Sciatic nerve (tissue), 2 donors: ENCODE measurements around the gene NSUN2. TPM values are rescaled to one million over a fixed set of nuclear protein-coding genes. Genes with fewer than 3 reads are reported as not detected.
"Not testable (repeated sequence)": the region's sequence is repeated elsewhere in the genome, so short reads cannot be mapped to it uniquely, and the experiment has no call there.

ENCODE experiments used
- ATAC-seq: fragments of 200-7000 bp; cut with Tn5 transposase; one replicate; pipeline ENCODE4 v1.9.1; 2020; ENCODE audit warnings: mild to moderate bottlenecking, moderate library complexity
- DNase-seq: peaks from one replicate; pipeline ENCODE4 v3.0.0-alpha.2; 2020; ENCODE audit warnings: low spot score
- intact Hi-C: fragments of 100-400 bp; cut with DNase I; formaldehyde crosslinking; loops from one replicate; pipeline ENCODE4 v1.14.2; 2022
- total RNA-seq: library from RNA; stranded (reverse); fragmentation: NEBNext Ultra II Directional; extraction: Animal tissue kit (Norgen Biotek cat#: 25700); gene quantifications from one replicate; pipeline ENCODE4 v1.2.1, GENCODE V29; 2021
- donor health status: DM: no; HTN: no; CAD: no.
- donor health status: DM: no; HTN: no; CAD: no.

Gene NSUN2
- total RNA-seq, 1 donor from 2014 or later = 53.0 TPM

- intact Hi-C loops = no loop called here
- no peak for ATAC-seq
Observed at GRCh38 chr5:6649186-6649585, 16.3 kb upstream of the NSUN2 start.

GRCh38 chr5:6645571-6646362 lies 12.9 kb upstream of the NSUN2 start:
- DNase-seq, intact Hi-C loops, ATAC-seq: not testable (repeated sequence)

More at GRCh38 chr5:6649186-6649585, 16.3 kb upstream of the NSUN2 start:
- no peak for DNase-seq

DNA sequence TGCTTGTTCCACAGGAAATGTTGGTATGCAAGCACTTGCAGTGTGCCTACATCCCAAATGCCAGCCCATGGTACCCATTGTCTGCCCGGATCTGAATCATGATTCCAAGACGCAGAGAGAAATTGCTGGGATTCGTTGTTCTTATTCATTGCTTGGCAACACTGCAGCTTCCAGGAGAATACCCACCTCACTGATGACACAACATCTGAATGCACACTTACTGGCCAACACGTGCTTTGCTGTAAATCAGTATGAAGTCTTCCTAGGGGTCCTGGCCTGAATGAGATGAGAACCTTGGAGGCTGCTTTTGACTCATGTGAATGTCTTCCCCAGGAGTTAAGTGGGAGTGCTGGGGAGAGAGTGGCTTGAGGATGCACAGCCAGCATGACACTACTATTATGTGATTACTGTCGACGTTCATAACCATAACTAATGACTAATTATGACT lies 12.0 kb upstream of the NSUN2 start:
- intact Hi-C loops = no loop called here
- DNase-seq = no peak
- no peak for ATAC-seq

DNA sequence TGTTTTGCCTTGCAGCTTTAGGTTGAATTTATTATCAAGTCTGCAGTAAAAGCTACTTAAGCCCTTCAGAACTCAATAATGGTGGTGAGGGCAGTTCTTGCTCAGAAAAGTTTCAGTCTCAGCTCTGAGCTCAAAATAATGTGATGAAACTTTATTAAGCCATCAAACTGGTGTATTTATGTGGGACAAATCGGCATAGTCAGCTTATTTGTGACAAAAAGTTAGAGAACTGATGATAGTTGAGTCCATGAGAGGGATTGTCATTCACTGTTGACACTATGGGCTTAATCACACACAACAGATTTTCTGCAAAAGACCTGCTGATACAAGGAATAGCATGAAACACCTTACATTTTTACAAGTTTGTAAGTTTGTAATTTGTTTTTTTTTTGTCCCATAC lies 9.8 kb upstream of the NSUN2 start:
- intact Hi-C loops = no loop called here
- ATAC-seq (no peak), DNase-seq (no peak)

GRCh38 chr5:6638236-6638635 lies 5.4 kb upstream of the NSUN2 start:
- intact Hi-C loops = loop anchor here (10.0 kb wide), 2 partner anchors 77 to 107 kb away; partner anchors contain the start of gene TENT4A
- no peak for DNase-seq

GRCh38 chr5:6637590-6637989 lies 4.7 kb upstream of the NSUN2 start:
- intact Hi-C loops = loop anchor here (10.0 kb wide), 2 partner anchors 77 to 107 kb away; partner anchors contain the start of gene TENT4A
- DNase-seq = no peak
- ATAC-seq = no peak

More at GRCh38 chr5:6638236-6638635, 5.4 kb upstream of the NSUN2 start:
- ATAC-seq = no peak

GRCh38 chr5:6637022-6637421 lies 4.2 kb upstream of the NSUN2 start:
- intact Hi-C loops = loop anchor here (10.0 kb wide), 2 partner anchors 78 to 108 kb away; partner anchors contain the start of gene TENT4A
- DNase-seq = no peak
- ATAC-seq = no peak

- intact Hi-C loops = loop anchor here (10.0 kb wide), 2 partner anchors 79 to 109 kb away; partner anchors contain the start of gene TENT4A
- DNase-seq = no peak
- no peak for ATAC-seq
Observed at GRCh38 chr5:6636293-6636692, 3.4 kb upstream of the NSUN2 start.

DNA sequence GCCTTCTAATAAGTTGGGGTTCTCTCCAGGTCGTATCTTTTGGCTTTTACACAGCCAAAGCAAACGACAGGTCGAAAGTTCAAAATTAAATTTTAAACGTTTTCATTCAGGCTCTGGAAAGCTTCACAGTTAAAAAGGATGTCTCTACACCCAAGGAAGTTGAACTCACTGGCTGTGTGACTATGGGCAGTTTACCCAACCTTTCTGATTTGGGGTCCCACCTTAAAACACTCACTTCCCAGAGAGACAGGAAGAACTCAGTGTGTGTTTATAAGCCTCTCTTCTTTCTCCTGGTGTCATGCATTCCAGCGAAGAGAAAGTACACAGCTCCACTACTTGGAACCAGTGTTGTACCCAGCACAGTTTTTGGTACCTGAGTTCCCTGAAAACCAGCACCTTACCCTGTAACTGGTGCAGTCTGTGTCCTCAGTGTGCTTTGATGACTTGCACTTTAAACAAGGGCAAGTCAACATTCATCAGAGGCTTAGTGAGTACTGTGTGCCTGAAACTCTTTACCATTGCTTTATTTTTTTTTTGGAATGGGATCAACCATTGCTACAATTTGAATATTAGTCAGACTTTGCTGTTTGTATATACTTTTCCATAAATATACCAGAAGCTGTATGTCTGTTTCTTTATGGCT lies 2.1 kb upstream of the NSUN2 start:
- intact Hi-C loops = loop anchor here (10.0 kb wide), 2 partner anchors 80 to 110 kb away; partner anchors contain the start of gene TENT4A
- DNase-seq (no peak), ATAC-seq (no peak)

DNA sequence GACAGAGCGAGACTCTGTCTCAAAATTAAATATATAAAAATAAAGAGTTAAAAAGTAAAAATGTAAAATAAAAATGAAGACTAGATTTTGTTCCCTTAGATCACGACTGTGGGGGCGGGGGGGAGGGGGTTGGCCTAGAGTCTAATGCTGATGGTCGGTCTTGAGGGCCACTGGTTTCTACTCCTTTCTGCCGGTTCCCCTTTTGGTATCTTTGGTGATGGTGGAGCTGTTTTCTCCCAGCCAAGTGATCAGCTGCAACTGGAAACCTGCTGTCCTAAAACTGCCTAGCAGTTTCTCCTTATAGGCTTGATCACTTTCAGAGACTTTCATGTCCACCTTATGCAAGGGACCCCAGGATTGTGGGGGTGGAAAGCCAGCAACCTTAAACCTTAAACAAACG lies 1.5 kb upstream of the NSUN2 start:
- DNase-seq (no peak), ATAC-seq (no peak)
- intact Hi-C loops = loop anchor here (10.0 kb wide), 2 partner anchors 80 to 110 kb away; partner anchors contain the start of gene TENT4A

GRCh38 chr5:6633469-6634245 lies 813 bp upstream of the NSUN2 start:
- intact Hi-C loops = loop anchor here (10.0 kb wide), 2 partner anchors 81 to 111 kb away; partner anchors contain the start of gene TENT4A
- DNase-seq (peak; percentile 69), ATAC-seq (peak; percentile 62)

- intact Hi-C loops = loop anchor here (10.0 kb wide), 2 partner anchors 82 to 112 kb away; partner anchors contain the start of gene TENT4A
- ATAC-seq (no peak), DNase-seq (no peak)
Observed at GRCh38 chr5:6632324-6632887, 438 bp downstream of the NSUN2 start.

DNA sequence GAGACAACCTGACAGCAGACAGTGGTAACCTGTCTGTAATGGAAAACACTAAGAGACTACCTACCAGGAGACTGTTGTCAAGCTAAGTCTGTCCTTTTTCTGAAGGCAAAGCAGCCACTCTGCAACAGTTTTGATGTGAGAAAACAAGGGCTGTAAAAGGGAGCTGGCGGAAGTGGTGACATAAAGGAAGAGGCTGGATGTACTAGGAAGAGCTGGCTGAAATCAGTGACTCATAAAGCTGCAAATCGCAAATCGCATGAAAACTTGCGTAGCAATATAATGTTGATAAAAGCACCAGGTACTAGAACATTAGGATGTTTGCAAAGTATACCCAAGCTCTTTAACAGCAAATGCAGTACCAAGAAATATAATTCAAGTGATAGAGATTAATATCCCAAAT lies 1.4 kb downstream of the NSUN2 start:
- no peak for DNase-seq
- intact Hi-C loops = loop anchor here (10.0 kb wide), 2 partner anchors 83 to 113 kb away; partner anchors contain the start of gene TENT4A
- no peak for ATAC-seq

DNA sequence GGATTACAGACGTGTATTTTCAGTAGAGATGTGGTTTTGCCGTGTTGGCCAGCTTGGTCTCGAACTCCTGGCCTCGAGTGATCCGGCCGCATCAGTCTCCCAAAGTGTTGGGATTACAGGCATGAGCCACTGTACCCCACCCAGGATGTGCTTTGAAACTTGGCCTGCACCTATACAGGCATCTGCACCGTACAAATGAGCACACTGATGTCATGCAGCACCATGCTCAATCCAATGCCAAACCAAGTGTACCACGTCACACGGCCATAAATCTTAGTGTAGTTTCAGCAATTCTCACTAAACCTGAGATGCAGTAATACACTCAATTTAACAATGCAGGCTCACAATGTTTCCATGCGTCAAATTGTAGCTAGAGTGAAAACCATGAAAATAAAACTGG lies 6.3 kb downstream of the NSUN2 start:
- ATAC-seq = no peak
- no peak for DNase-seq

GRCh38 chr5:6623941-6624340 lies 8.9 kb downstream of the NSUN2 start:
- no peak for DNase-seq
- intact Hi-C loops = no loop called here
- no peak for ATAC-seq

More for the DNA sequence above, 6.3 kb downstream of the NSUN2 start:
- intact Hi-C loops = no loop called here

DNA sequence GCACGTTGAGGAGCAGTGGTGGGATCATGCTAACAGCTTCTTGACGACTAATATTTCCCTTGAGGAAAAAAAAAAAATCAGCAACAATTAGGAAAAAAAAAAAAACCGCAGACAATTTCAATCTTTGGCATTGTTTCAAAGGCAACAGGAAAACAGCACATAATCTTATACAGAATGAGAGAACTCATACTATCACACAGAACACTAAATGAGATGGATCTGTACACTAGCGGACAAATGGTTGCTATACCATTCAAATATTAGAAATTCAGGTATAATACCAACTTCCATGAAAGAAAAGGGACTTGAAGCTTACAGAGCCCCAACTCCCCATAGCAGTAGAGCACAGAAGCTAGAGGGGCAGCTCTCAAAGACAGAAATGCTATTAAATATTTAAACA lies 9.6 kb downstream of the NSUN2 start:
- ATAC-seq (no peak), DNase-seq (no peak)
- intact Hi-C loops = no loop called here

DNA sequence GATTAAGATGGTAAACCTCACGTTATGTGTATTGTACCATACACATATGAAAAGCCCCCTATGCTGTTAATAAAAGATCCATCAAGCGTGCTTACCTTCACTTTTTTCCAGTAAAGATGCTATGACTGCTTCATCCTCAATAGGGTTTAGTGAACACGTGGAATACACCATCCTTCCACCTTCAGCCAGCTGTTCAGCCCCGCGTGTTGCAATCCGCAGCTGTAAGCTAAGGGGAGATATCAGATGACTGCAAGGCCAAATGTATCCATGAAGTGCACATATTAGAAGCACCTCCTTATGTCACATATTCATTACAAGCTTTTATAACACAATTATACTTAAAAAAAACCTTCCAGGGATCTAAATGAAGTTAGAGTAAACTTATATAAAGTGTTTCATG lies 16.2 kb downstream of the NSUN2 start:
- DNase-seq (no peak), ATAC-seq (no peak)
- intact Hi-C loops = no loop called here

- intact Hi-C loops = no loop called here
- DNase-seq = no peak
Observed at GRCh38 chr5:6615034-6615815, 17.6 kb downstream of the NSUN2 start.

More at GRCh38 chr5:6615034-6615815, 17.6 kb downstream of the NSUN2 start:
- ATAC-seq = no peak
